Esophagus squamous epithelium (tissue), 4 donors: ENCODE data around the gene SLC43A3.

ENCODE experiments used
- CTCF ChIP-seq, 6 experiments: fragments of 450-650 bp in 4 of 6; fragments of 200-600 bp in 2 of 6; sonication (generic) in 2 of 6; IDR thresholded peaks; one replicate each; pipeline ENCODE4 v1.5.1; 2016 to 2019; ENCODE audit warnings: antibody characterized with exemption in 6 of 6, mild to moderate bottlenecking in 4 of 6, moderate library complexity in 4 of 6
- POLR2A ChIP-seq, 4 donors: fragments of 450-650 bp; IDR thresholded peaks; one replicate each; pipeline ENCODE4 v1.6.1; 2017; ENCODE audit warnings: antibody characterized with exemption in 4 of 4, mild to moderate bottlenecking in 4 of 4, moderate library complexity in 3 of 4

- no peak for TF ChIP-seq CTCF (IDR thresholded peaks at IDR 0.05)
- no peak for TF ChIP-seq POLR2A (IDR thresholded peaks at IDR 0.05)
These were observed 4.0 kb upstream of the SLC43A3 start for GRCh38 chr11:57430952-57431351.
